Cardiac fibroblast (primary cell): ENCODE measurements around the gene ST3GAL4.

Source experiments
- DNase-seq, 2 donors: peaks; one replicate each; pipeline versions ENCODE4 v3.0.0 to v3.0.0-alpha.2; 2010; ENCODE audit warnings: low read depth in 2 of 2
- H3K4me3 ChIP-seq, 2 donors: replicated peaks in 1 of 2; 1 replicate in 1 of 2; 2 replicates in 1 of 2; pipeline ENCODE4 v1.5.1; 2011; ENCODE audit warnings: low read depth in 2 of 2, low read length in 2 of 2, mild to moderate bottlenecking in 2 of 2, moderate library complexity in 1 of 2
- TF ChIP-seq, protein P1 (sequence below): IDR thresholded peaks from one replicate; pipeline ENCODE4 v1.5.1; 2011; ENCODE audit warnings: low read depth, mild to moderate bottlenecking, low read length, inconsistent platforms

ST3GAL4 gene

GRCh38 chr11:126400479-126400878, 45.0 kb downstream of the ST3GAL4 start:
- TF ChIP-seq, protein P1, sequence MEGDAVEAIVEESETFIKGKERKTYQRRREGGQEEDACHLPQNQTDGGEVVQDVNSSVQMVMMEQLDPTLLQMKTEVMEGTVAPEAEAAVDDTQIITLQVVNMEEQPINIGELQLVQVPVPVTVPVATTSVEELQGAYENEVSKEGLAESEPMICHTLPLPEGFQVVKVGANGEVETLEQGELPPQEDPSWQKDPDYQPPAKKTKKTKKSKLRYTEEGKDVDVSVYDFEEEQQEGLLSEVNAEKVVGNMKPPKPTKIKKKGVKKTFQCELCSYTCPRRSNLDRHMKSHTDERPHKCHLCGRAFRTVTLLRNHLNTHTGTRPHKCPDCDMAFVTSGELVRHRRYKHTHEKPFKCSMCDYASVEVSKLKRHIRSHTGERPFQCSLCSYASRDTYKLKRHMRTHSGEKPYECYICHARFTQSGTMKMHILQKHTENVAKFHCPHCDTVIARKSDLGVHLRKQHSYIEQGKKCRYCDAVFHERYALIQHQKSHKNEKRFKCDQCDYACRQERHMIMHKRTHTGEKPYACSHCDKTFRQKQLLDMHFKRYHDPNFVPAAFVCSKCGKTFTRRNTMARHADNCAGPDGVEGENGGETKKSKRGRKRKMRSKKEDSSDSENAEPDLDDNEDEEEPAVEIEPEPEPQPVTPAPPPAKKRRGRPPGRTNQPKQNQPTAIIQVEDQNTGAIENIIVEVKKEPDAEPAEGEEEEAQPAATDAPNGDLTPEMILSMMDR: no peak
- H3K4me3 ChIP-seq: no peak overlapping the region

DNA sequence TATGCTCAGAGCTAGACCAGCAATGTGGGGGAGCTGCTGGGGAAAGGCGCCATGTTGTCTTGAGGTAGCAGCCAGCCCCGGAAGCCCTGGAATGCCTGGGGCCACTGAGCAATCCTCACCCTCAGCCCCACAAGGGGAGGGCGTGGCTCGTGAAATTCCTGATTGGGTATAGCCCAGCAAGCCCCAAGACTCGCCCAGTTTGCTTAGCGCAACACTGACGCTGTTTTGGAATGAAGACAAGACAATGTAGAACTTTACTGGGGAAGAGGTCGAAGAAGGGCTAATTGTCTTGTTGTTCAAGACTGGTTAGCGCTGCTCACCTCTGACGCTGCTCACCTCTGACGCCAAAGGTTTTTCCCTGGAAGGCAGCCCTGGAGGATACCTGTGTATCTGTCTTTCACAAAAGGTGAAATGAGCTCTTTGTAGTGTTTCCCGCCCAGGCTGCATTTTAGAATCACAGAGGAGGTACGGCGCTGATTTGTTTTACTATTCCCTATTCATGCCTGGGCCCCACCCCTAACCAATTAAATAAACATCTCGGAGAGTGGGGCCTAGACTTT, 47.6 kb downstream of the ST3GAL4 start:
- TF ChIP-seq, protein P1: no peak

More at GRCh38 chr11:126400479-126400878, 45.0 kb downstream of the ST3GAL4 start:
- no peak for DNase-seq

GRCh38 chr11:126403658-126404057, 48.2 kb downstream of the ST3GAL4 start:
- no peak overlapping the region for H3K4me3 ChIP-seq
- TF ChIP-seq, protein P1: no peak
- no peak for DNase-seq

More for the DNA sequence above, 47.6 kb downstream of the ST3GAL4 start:
- DNase-seq: no peak
- no peak overlapping the region for H3K4me3 ChIP-seq

- DNase-seq: no peak
- TF ChIP-seq, protein P1: no peak
- H3K4me3 ChIP-seq: no peak overlapping the region
Observed at GRCh38 chr11:126404367-126404766, 48.9 kb downstream of the ST3GAL4 start.

DNA sequence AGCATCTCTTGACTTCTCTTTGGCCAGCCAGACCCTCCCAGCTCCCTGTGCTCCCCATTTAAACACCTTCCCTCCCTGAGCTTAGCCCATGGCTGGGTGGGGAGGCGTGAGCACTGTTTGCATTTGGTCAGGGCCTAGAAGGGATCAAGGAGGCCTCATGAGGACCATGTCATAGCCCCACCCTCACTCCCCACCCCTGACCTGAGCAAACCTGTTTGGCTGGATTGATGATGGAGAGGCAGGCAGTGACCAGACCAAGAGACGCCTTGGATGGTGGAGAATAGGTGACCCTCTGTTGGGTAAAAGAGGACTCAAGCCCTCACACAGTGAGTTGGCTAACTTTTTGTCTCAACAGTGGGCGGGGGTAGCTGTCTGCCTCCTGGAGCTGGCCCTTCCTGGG, 49.9 kb downstream of the ST3GAL4 start:
- H3K4me3 ChIP-seq: no peak overlapping the region
- DNase-seq: no peak
- TF ChIP-seq, protein P1: no peak

GRCh38 chr11:126405906-126406305, 50.4 kb downstream of the ST3GAL4 start:
- no peak overlapping the region for H3K4me3 ChIP-seq
- TF ChIP-seq, protein P1: no peak
- no peak for DNase-seq

GRCh38 chr11:126406368-126406767, 50.9 kb downstream of the ST3GAL4 start:
- no peak overlapping the region for H3K4me3 ChIP-seq
- TF ChIP-seq, protein P1: no peak
- no peak for DNase-seq
